ENCODE results near the gene CLOCK.

Gene CLOCK

GRCh38 chr4:55398966-55399365 lies 147.7 kb downstream of the CLOCK start:
- no peak for TF ChIP-seq CTCF (IDR thresholded peaks at IDR 0.05; ENCODE audit: low read depth, low read length, missing control alignments)
- no peak for DNase-seq (ENCODE audit: low read depth)
- peak overlapping the region; percentile 11; the same call in 1 of the 2 replicates for H3K4me3 ChIP-seq (ENCODE audit: low read depth, low read length)

DNA sequence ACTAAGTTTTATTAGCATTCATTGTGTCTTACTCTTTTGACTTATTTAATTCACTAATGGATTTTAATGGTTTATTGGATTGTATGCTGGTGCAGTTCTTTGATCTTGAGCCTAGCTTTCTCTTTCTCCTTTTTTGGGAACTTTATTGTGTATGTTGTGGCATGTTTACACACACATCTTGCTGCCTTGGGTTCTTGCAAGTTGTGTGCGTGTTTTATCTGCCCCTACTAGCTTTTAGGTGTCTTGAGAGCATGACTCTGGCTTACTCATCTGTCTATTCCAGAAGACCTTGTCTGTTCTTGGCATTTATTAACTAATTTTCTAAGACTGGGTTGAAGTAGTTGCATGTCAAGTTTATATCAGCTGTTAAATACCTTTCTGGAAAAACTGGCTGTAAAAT lies 148.2 kb downstream of the CLOCK start:
- no peak for DNase-seq (ENCODE audit: low read depth)
- no peak for TF ChIP-seq CTCF (IDR thresholded peaks at IDR 0.05; ENCODE audit: low read depth, low read length, missing control alignments)
- H3K4me3 ChIP-seq (ENCODE audit: low read depth, low read length) = peak overlapping the region; percentile 92

GRCh38 chr4:55397520-55398321 lies 149.0 kb downstream of the CLOCK start:
- no peak for TF ChIP-seq CTCF (IDR thresholded peaks at IDR 0.05; ENCODE audit: low read depth, low read length, missing control alignments)
- H3K4me3 ChIP-seq (ENCODE audit: low read depth, low read length) = peak overlapping the region; percentile 92
- no peak for DNase-seq (ENCODE audit: low read depth)

DNA sequence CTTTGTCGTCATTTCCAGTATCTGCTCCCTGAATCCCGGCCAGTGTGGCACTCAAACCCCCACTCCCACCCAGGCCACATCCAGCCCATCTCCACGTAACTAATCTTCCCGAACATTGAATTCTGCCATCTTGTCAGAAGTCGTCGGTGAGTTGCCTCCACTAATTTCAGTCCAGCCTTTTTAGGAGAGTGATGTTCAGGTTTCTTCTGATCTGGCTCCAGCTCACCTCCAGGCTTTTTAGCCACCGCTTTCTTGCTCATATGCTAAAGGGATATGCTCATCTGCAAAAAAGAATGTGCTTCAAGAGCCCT lies 149.6 kb downstream of the CLOCK start:
- H3K4me3 ChIP-seq (ENCODE audit: low read depth, low read length) = peak overlapping the region; percentile 92
- no peak for TF ChIP-seq CTCF (IDR thresholded peaks at IDR 0.05; ENCODE audit: low read depth, low read length, missing control alignments)
- DNase-seq (ENCODE audit: low read depth) = no peak

GRCh38 chr4:55396308-55397125 lies 150.2 kb downstream of the CLOCK start:
- no peak for TF ChIP-seq CTCF (IDR thresholded peaks at IDR 0.05; ENCODE audit: low read depth, low read length, missing control alignments)
- DNase-seq (ENCODE audit: low read depth) = no peak
- peak overlapping the region; percentile 92 for H3K4me3 ChIP-seq (ENCODE audit: low read depth, low read length)

- no peak for TF ChIP-seq CTCF (IDR thresholded peaks at IDR 0.05; ENCODE audit: low read depth, low read length, missing control alignments)
- peak within 1 kb of the TSS; percentile 92 for H3K4me3 ChIP-seq (ENCODE audit: low read depth, low read length)
- DNase-seq (ENCODE audit: low read depth) = peak; percentile 59
Measured at GRCh38 chr4:55395529-55396307, 151.0 kb downstream of the CLOCK start, which contains the start of gene TMEM165. Gene TMEM165, plus strand, starts transcription at chr4:55395957. Its CDS starts 233 bp downstream, at chr4:55396190.
